ENCODE data around the gene CYP4F22.
A peak's percentile ranks its signal among the peaks of the same experiment; 100 is the strongest.
"Not testable (repeated sequence)": the region's sequence is repeated elsewhere in the genome, so short reads cannot be mapped to it uniquely, and the experiment has no call there.

Gene CYP4F22

GRCh38 chr19:15583346-15583745, 75.0 kb downstream of the CYP4F22 start:
- no peak for DNase-seq

GRCh38 chr19:15584095-15584494, 75.8 kb downstream of the CYP4F22 start:
- no peak for DNase-seq

DNA sequence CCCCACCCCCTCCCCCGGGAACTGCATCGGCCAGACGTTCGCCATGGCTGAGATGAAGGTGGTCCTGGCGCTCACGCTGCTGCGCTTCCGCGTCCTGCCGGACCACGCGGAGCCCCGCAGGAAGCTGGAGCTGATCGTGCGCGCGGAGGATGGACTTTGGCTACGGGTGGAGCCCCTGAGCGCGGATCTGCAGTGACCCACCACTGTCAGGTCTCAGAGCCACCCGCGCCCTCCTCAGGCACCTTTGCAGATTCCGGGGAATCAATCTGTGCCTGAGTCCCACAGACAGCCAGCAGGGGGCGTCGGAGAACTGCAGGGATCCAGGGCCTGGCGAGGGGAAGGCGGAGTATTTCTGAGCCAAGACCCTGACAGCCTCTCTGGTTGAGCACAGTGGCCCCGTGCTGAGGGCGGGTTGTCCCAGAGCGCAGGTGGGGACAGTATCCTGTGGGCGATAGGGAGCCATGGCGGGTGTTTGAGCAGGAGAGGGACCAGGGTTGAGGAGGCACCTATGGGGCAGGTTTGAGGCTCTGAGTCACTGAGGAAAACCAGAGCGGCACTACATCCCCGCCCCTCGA, 76.3 kb downstream of the CYP4F22 start:
- peak; percentile 23 for DNase-seq

- DNase-seq = no peak
Measured at GRCh38 chr19:15587663-15588062, 79.3 kb downstream of the CYP4F22 start.

GRCh38 chr19:15588265-15588664, 79.9 kb downstream of the CYP4F22 start:
- DNase-seq = no peak

DNA sequence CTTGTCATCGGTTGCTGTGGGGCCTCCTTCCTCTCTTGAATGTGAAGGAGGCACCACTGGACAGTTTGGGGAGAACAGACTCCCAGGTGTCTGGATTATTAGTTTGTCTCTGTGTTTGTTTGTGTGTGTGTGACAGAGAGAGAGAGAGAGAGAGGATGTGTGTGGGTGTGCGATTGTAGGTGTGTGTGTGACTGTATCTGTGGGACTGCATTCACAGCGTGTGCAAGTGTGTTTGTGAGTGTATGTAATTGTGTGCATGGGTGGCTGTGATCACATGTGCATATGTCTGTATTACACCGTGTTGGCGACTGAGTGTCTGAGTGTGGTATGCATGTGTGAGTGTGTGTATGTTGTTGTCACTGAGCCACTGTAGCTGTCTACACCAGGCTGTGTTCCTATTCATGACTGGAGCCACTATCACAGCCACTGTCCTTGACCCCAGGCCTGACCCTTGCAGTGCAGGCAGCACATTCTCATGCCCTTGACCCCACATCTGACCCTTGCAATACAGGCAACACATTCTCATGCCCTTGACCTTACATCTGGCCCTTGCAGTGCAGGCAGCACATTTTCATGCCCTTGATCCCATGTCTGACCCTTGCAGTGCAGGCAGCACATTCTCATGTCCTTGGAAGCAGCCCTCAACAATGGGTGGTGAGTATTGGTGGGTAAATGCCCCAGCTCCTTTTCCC, 81.6 kb downstream of the CYP4F22 start:
- no peak for DNase-seq

DNA sequence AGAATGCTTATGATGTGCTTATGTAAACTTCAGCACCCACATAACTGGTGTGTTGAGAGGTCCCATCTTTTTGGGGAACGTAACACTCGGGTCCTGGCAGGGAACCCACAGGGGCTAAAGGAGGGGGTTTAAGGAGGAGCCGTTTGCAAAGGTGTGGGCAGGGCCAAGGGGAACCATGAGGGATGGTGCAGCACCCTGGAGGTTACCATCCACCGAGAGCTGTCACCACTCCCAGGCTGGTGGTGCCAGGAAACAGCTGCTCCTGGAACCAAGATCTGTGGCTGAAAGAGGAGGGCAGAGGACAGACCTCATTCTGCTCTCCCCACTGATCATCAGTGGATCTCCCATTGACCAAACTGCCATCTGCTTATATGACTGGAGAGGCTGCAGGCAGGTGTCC, 83.5 kb downstream of the CYP4F22 start:
- DNase-seq = no peak

DNA sequence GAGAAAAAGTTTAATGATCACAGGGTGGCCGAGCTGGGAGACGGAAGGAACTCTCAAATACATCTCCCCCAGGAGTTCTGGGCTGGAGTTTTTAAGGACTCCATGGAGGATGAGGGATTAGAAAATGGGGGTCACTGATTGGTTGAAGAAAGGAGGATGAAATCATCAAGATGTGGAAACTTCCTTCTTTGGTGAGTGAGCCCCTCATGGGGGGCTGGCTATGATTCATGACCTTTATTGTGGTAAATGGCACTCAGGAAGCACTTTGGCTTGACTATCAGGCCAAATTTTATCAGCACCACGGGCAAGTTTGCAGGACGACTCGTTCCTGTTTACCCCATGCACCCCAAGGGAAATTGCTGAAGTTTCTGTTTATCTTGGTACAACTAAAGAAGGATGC, 84.2 kb downstream of the CYP4F22 start:
- not testable (repeated sequence) for DNase-seq

DNA sequence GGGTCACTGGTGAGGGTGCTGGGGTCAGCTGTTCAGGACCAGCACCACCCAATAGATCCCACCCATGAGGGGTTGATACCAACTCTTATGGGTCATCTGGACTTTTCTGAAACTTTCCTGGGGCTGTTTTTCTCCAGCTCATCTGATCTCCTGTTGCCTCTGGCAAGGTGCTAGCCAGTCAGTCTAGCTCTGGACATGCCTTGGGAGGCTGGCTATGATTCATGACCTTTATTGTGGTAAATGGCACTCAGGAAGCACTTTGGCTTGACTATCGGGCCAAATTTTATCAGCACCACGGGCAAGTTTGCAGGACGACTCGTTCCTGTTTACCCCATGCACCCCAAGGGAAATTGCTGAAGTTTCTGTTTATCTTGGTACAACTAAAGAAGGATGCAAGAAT, 85.4 kb downstream of the CYP4F22 start:
- DNase-seq = not testable (repeated sequence)

GRCh38 chr19:15595069-15595468, 86.7 kb downstream of the CYP4F22 start:
- no peak for DNase-seq
